ENCODE measurements around the gene FAM3B.

Gene FAM3B

GRCh38 chr21:41369105-41369919 lies 52.7 kb downstream of the FAM3B start:
- DNase-seq (ENCODE audit: low read depth) = no peak

- DNase-seq (ENCODE audit: low read depth) = no peak
These were observed 53.6 kb downstream of the FAM3B start for GRCh38 chr21:41369920-41370839.

- no peak for DNase-seq (ENCODE audit: low read depth)
These were observed 54.5 kb downstream of the FAM3B start for GRCh38 chr21:41370840-41371684.

GRCh38 chr21:41371685-41372030 lies 55.1 kb downstream of the FAM3B start:
- DNase-seq (ENCODE audit: low read depth) = no peak

- no peak for DNase-seq (ENCODE audit: low read depth)
These were observed 56.7 kb downstream of the FAM3B start for GRCh38 chr21:41373253-41373652.

GRCh38 chr21:41373763-41374162 lies 57.2 kb downstream of the FAM3B start:
- no peak for DNase-seq (ENCODE audit: low read depth)

- no peak for DNase-seq (ENCODE audit: low read depth)
These were observed 57.6 kb downstream of the FAM3B start for GRCh38 chr21:41374177-41374712.

- no peak for DNase-seq (ENCODE audit: low read depth)
These were observed 58.4 kb downstream of the FAM3B start for GRCh38 chr21:41374867-41375533.

GRCh38 chr21:41375875-41376274 lies 59.3 kb downstream of the FAM3B start:
- DNase-seq (ENCODE audit: low read depth) = no peak

- DNase-seq (ENCODE audit: low read depth) = no peak
These were observed 61.1 kb downstream of the FAM3B start for GRCh38 chr21:41377715-41378114.

- no peak for DNase-seq (ENCODE audit: low read depth)
These were observed 62.2 kb downstream of the FAM3B start for GRCh38 chr21:41378849-41379248.

GRCh38 chr21:41379901-41380300 lies 63.3 kb downstream of the FAM3B start:
- no peak for DNase-seq (ENCODE audit: low read depth)

- no peak for DNase-seq (ENCODE audit: low read depth)
These were observed 65.1 kb downstream of the FAM3B start for GRCh38 chr21:41381731-41382130.

- DNase-seq (ENCODE audit: low read depth) = no peak
These were observed 70.6 kb downstream of the FAM3B start for GRCh38 chr21:41387042-41387819.

GRCh38 chr21:41387824-41388223 lies 71.2 kb downstream of the FAM3B start:
- DNase-seq (ENCODE audit: low read depth) = no peak

- no peak for DNase-seq (ENCODE audit: low read depth)
These were observed 71.7 kb downstream of the FAM3B start for GRCh38 chr21:41388259-41388658.

- DNase-seq (ENCODE audit: low read depth) = no peak
These were observed 73.5 kb downstream of the FAM3B start for GRCh38 chr21:41390043-41390639.

GRCh38 chr21:41393876-41394465 lies 77.4 kb downstream of the FAM3B start:
- no peak for DNase-seq (ENCODE audit: low read depth)

GRCh38 chr21:41396558-41397075 lies 80.0 kb downstream of the FAM3B start:
- DNase-seq (ENCODE audit: low read depth) = no peak
